COLO668 (cell line): ENCODE measurements around the gene DIS3L2.
"Not testable (repeated sequence)": the region's sequence is repeated elsewhere in the genome, so short reads cannot be mapped to it uniquely, and the experiment has no call there.

Experiments used
- DNase-seq: peaks from one replicate; lab custom pipeline; 2025; ENCODE audit not compliant: unreplicated experiment; lab: John Stamatoyannopoulos, UW

DIS3L2 gene

GRCh38 chr2:231928901-231929725, 32.4 kb upstream of the DIS3L2 start:
- no peak for DNase-seq

- DNase-seq: peak; percentile 24
Measured at GRCh38 chr2:231929961-231930592, 31.4 kb upstream of the DIS3L2 start.

GRCh38 chr2:231930593-231931281, 30.8 kb upstream of the DIS3L2 start:
- no peak for DNase-seq

GRCh38 chr2:231931481-231931915, 30.0 kb upstream of the DIS3L2 start:
- no peak for DNase-seq

- no peak for DNase-seq
Measured at GRCh38 chr2:231932711-231932970, 28.9 kb upstream of the DIS3L2 start.

- no peak for DNase-seq
Measured at GRCh38 chr2:231932985-231933915, 28.3 kb upstream of the DIS3L2 start.

- no peak for DNase-seq
Measured at GRCh38 chr2:231933916-231934401, 27.6 kb upstream of the DIS3L2 start.

GRCh38 chr2:231934441-231935206, 26.9 kb upstream of the DIS3L2 start:
- no peak for DNase-seq

GRCh38 chr2:231935207-231935524, 26.3 kb upstream of the DIS3L2 start:
- no peak for DNase-seq

- no peak for DNase-seq
Measured at GRCh38 chr2:231935815-231936214, 25.7 kb upstream of the DIS3L2 start.

GRCh38 chr2:231936491-231936890, 25.0 kb upstream of the DIS3L2 start:
- no peak for DNase-seq

- DNase-seq: no peak
Measured at GRCh38 chr2:231937057-231937456, 24.5 kb upstream of the DIS3L2 start.

- DNase-seq: no peak
Measured at GRCh38 chr2:231939022-231939421, 22.5 kb upstream of the DIS3L2 start.

- no peak for DNase-seq
Measured at GRCh38 chr2:231940795-231941194, 20.7 kb upstream of the DIS3L2 start.

GRCh38 chr2:231941673-231942072, 19.8 kb upstream of the DIS3L2 start:
- DNase-seq: no peak

GRCh38 chr2:231942180-231942579, 19.3 kb upstream of the DIS3L2 start:
- no peak for DNase-seq

- DNase-seq: no peak
Measured at GRCh38 chr2:231946241-231946814, 15.2 kb upstream of the DIS3L2 start.

GRCh38 chr2:231947112-231947511, 14.4 kb upstream of the DIS3L2 start:
- DNase-seq: not testable (repeated sequence)

- no peak for DNase-seq
Measured at GRCh38 chr2:231947694-231948093, 13.8 kb upstream of the DIS3L2 start.

- DNase-seq: no peak
Measured at GRCh38 chr2:231951452-231952035, 10.0 kb upstream of the DIS3L2 start.
